HG02981 (cell line): ENCODE data around the gene NADSYN1.
A peak's percentile ranks its signal among the peaks of the same experiment; 100 is the strongest.

Experiments used
- ATAC-seq: cut with Tn5 transposase; IDR thresholded peaks from one replicate; pipeline ENCODE4 v1.9.1; 2021; ENCODE audit warnings: mild to moderate bottlenecking, moderate library complexity; ENCODE audit not compliant: unreplicated experiment

NADSYN1 gene

GRCh38 chr11:71432761-71433647 lies 20.0 kb upstream of the NADSYN1 start:
- no peak for ATAC-seq

- no peak for ATAC-seq
Measured at GRCh38 chr11:71433648-71434450, 19.2 kb upstream of the NADSYN1 start.

DNA sequence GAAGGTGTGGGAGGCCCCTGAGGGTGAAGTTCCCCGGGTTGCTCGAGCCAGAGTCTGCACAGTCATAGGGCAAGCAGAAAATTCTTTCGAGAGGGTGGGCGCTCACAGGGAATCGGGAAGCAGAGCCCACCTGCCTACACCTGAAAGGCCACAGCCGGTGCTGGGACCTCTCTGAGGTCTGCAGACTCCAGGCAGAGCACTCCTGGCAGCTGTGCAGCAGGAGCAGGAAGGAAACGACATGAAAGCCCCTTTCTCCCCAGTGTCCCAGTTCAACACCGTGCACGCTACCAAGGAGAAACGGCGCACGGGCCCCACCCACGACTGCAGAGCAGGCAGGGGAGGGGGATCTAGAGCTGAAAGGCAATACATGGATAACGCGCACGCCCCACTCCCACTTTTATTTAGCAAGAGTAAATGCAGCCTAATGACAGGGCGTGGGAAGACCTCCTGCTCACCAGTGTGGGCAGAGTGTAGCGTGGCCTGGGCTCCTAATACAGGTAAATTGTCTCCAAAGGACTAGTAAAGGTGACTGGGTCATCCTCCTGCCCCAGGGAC lies 18.4 kb upstream of the NADSYN1 start:
- no peak for ATAC-seq

GRCh38 chr11:71435278-71435951 lies 17.6 kb upstream of the NADSYN1 start:
- ATAC-seq, result no peak

- no peak for ATAC-seq
Measured at GRCh38 chr11:71436861-71437260, 16.1 kb upstream of the NADSYN1 start.

GRCh38 chr11:71437399-71437798 lies 15.6 kb upstream of the NADSYN1 start:
- ATAC-seq, result no peak

DNA sequence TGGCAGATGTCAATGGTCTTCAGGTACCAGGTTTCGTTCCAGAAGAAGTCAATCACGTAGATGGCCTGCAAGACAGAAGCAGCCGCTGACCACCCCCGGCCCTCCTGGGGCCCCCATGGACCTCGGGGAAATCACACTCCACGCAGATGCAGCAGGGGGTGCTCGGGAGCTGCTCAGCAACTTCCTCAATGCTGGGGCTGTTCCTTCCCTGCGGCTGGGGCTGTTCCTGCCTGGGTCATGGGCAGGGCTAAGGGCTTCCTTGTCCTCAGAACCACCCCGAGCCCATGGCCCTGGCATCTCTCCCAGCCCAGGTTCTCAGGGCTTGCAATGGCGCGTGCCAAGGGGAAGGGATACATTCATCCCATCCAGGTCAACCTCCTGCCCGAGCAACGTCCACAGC lies 15.1 kb upstream of the NADSYN1 start:
- ATAC-seq, result no peak

- no peak for ATAC-seq
Measured at GRCh38 chr11:71438650-71439049, 14.4 kb upstream of the NADSYN1 start.

DNA sequence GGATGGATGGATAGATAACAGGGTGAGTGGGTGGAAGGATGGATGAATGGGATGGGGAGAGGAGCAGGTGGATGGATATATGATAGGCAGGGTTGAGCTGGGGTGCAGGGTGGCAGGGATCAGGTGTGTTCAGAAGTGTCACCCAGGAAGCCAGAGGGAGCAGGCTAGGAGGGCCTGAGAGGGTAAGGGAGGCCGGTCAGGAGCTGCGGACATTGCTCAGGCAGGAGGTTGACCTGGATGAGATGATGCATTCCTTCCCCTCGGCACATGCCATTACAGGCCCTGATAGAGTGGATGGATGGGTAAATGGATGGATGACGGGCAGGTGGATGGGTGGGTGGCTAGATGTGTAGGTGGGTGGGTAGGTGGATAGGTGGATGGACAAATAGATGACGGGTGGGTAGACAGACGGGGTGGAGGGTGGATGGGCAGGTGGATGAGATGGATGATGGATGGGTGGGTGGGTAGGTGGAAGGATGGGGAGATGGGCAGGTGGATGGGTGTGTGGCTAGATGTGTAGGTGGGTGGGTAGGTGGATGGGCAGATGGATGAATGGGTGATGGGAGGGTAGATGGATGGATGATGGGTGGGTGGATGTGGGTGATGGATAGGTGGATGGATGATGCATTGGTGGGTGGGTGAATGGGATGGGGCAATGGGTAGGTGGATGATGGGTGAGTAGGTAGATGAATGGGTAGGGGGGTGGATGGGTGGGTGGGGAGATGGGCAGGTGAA lies 12.8 kb upstream of the NADSYN1 start:
- ATAC-seq, result no peak

DNA sequence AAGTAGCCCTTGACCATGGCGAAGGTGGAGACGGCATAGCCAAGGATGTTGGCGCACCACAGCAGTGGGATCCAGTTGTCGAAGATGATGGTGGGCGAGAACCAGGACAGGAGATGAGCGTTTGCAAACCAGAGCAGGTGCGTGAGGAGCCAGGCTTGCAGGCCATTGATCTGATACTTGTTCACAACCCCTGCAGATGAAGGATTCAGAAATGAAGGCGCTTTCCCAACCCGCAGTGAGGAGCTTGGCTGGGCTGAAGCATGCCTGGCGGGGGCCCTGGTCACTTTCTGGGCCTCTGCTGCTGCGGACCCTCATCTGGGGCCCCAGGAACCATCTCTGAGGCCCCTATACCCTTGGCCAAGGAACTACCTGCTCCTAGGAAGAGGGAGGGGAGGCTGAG lies 11.8 kb upstream of the NADSYN1 start:
- no peak for ATAC-seq

- ATAC-seq, result no peak
Measured at GRCh38 chr11:71442123-71442522, 10.9 kb upstream of the NADSYN1 start.

DNA sequence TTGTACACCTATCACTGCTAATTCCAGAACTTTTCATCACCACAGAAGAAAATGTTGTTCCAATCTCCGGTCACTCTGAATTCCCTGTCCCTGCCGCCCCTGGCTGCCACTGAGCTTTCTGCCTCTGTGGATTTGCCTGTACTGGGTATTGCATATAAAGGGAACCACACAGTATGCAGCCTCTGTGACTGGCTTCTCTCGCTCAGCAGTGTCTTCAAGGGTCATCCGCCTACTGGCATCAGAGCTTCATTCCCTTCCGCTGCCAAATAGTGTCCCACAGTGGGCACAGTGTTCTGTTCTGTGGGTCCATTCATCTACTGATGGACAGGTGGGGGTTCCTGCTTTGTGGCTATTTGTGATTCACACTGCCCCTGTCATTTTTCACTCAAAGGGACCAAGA lies 10.1 kb upstream of the NADSYN1 start:
- ATAC-seq, result no peak

DNA sequence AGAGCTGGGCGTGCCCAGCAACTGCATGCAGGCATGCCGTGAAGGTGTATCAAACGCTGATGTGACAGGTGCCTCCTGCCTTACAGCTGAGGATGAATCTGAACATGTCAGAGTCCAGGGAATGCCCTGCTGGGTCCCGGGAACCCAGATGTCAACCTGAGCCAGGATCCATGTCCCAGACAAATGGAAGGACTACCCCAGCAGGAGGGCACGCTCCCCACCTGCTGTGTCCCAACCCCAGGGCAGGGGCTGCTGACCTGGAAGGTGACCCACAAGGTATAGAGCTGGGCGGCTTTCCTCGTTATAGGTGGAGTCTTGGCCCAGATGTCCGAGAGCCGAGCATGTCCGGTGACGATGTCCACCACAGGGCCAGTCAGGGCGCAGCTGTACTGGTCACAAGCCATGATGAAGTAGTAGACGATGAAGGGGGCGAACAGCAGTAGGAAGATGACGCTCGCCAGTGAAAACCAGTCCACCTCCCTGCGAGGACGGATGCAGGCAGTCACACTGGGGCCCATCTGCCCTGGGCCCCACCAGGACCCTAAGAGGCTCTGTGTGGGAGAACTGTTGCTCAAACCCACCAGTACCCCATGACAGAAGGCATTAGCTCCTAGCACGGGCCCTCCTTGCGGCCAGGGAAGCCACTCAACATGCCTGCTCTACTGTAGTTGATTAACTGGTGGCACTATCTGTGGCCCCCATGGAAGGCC lies 9.1 kb upstream of the NADSYN1 start:
- ATAC-seq, result no peak

DNA sequence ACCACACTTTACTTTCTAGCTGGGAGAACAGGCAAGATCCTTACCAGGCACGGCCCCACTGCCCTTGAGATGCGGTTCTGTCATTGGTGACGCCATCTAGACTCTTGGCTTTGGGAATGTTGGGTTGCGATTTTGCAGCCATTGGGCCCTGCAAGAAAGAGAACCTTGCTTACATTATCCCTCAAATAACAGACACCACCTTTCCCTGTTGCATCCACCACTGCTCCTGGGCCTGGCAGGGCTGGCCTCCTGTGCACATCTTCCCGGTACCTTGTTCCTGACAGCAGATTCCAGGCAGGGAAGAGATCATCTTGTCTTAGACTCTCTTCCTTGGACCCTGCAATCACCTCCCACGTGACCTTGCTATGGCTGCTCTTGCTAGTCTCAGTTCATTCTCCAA lies 8.2 kb upstream of the NADSYN1 start:
- no peak for ATAC-seq

DNA sequence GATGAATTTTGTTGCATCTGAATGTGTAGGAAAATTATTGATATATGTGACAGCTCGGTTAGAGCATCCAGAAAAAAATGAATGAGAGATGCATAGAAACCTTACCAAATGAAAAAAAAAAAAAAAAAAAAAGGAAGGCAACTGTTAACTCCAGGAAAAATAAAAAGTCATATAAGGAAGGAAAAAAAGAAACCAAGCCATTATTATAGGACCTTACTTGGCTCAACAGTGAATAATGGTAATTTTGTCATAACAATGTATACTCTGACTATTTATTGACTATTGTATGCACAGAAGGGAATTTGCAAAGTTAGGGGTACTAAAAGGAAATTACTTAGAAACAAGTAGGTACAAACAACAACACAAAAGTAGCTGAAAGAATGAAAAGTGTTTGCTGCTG lies 6.9 kb upstream of the NADSYN1 start:
- no peak for ATAC-seq

- no peak for ATAC-seq
Measured at GRCh38 chr11:71446942-71447688, 5.9 kb upstream of the NADSYN1 start.

DNA sequence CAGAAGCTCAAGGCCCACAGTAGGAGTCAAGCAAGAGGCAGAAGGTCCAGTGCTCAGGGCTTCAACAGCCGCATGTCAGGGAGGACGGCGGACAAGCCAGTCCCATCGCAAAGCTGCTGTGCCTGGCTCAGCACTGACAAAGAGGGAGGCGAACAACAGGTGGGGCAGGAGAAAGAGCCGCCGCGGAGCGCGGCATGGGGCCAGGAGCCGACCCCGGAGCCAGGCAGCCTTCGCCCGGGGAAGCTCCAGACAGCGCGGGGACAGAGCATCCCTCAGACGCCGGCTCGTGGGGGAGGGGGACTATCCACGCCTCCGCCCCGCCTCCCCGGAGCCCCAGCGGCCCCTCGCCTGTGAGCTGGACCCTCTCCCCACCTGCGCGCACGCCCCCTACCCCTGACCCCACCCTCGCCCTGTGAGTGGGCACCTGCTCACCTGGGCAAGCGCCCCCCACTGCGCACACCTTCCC lies 5.2 kb upstream of the NADSYN1 start:
- no peak for ATAC-seq

- ATAC-seq, result peak; percentile 82
Measured at GRCh38 chr11:71448257-71449171, 4.5 kb upstream of the NADSYN1 start, which contains the start of gene DHCR7. Gene DHCR7, minus strand, starts transcription at chr11:71448393. Its CDS starts 3,441 bp downstream, at chr11:71444952.
